Lung (tissue), 12 donors: Measurements from ENCODE around the gene ITPA. TPM values are rescaled to one million over a fixed set of nuclear protein-coding genes. Genes with fewer than 3 reads are reported as not detected.

Source experiments
- ATAC-seq: fragments of 200-7000 bp; cut with Tn5 transposase; one replicate; pipeline ENCODE4 v1.9.1; 2020; ENCODE audit warnings: moderate number of reproducible peaks; ENCODE audit not compliant: insufficient read depth, low FRiP score
- DNase-seq, 3 donors: peaks; one replicate each; pipeline ENCODE4 v3.0.0-alpha.2; 2013 to 2017
- H3K27ac ChIP-seq, 2 donors: one replicate each; pipeline ENCODE4 v1.5.1; 2013; ENCODE audit warnings: mild to moderate bottlenecking in 2 of 2, moderate library complexity in 2 of 2, control low read depth in 1 of 2, inconsistent platforms in 1 of 2, low read depth in 1 of 2, low read length in 1 of 2
- H3K27me3 ChIP-seq, 3 donors: one replicate each; pipeline ENCODE4 v1.5.1; 2013; ENCODE audit warnings: low read length in 2 of 3; ENCODE audit not compliant: control insufficient read depth in 3 of 3, insufficient read depth in 3 of 3
- H3K36me3 ChIP-seq, 4 donors: one replicate each; pipeline ENCODE4 v1.5.1; 2013; ENCODE audit warnings: low read length in 4 of 4, mild to moderate bottlenecking in 1 of 4, moderate library complexity in 1 of 4; ENCODE audit not compliant: control insufficient read depth in 4 of 4, insufficient read depth in 4 of 4
- H3K4me1 ChIP-seq, 5 donors: one replicate each; pipeline ENCODE4 v1.5.1; 2013; ENCODE audit warnings: low read length in 5 of 5, mild to moderate bottlenecking in 2 of 5, moderate library complexity in 1 of 5; ENCODE audit not compliant: control insufficient read depth in 5 of 5, insufficient read depth in 5 of 5
- H3K4me3 ChIP-seq: one replicate; pipeline ENCODE4 v1.5.1; 2013; ENCODE audit warnings: mild to moderate bottlenecking, control low read depth, moderate library complexity
- H3K9ac ChIP-seq, 2 donors: one replicate each; pipeline ENCODE4 v1.5.1; 2013; ENCODE audit warnings: low read length in 2 of 2, control low read depth in 1 of 2; ENCODE audit not compliant: insufficient read depth in 1 of 2
- H3K9me3 ChIP-seq, 4 donors: one replicate each; pipeline ENCODE4 v1.5.1; 2013; ENCODE audit warnings: low read length in 3 of 4, mild to moderate bottlenecking in 1 of 4, moderate library complexity in 1 of 4; ENCODE audit not compliant: control insufficient read depth in 4 of 4, insufficient read depth in 3 of 4
- WGBS, 2 donors: extraction: QIAGEN DNeasy Blood & Tissue Kit; methylation state at CpG; one replicate each; pipeline ENCODE4 v1.1.7; 2013; 5-methylcytosine and 5-hydroxymethylcytosine counted together
- polyA plus RNA-seq, 2 donors: library from polyadenylated mRNA; stranded (reverse); fragments of 200-250 nt; gene quantifications; one replicate each; pipeline ENCODE4 v1.2.1, GENCODE V29; 2013
- total RNA-seq, 2 donors: library from RNA; depleted of rRNA in 1 of 2; stranded (reverse); fragments of >200 nt in 1 of 2; gene quantifications; one replicate each; pipeline ENCODE4 v1.2.1, GENCODE V29; 2014 to 2021
- TF ChIP-seq, protein P1 (sequence below): IDR thresholded peaks from 2 replicates; pipeline ENCODE4 v1.5.1; 2012; ENCODE audit warnings: mild to moderate bottlenecking; ENCODE audit errors: control extremely low read depth, extremely low read depth
- donor health status: control.
- donor health status: control.
- donor health status: Bipolar disorder and iron deficiency.
- donor health status: healthy.
- donor health status: DM: yes; HTN: yes; CAD: no.

The ITPA gene
- total and polyA plus RNA-seq, 4 donors, result 32.7 to 95.8 (median 66.1) TPM

GRCh38 chr20:3223651-3223993 is 14.3 kb downstream of the ITPA start:
- H3K27ac ChIP-seq, result no peak overlapping the region
- H3K4me1 ChIP-seq, result peaks cover 0 to 3% (median 0%) of the 10 kb centered on the region in 5 donors
- H3K4me3 ChIP-seq, result no peak overlapping the region
- TF ChIP-seq, protein P1, sequence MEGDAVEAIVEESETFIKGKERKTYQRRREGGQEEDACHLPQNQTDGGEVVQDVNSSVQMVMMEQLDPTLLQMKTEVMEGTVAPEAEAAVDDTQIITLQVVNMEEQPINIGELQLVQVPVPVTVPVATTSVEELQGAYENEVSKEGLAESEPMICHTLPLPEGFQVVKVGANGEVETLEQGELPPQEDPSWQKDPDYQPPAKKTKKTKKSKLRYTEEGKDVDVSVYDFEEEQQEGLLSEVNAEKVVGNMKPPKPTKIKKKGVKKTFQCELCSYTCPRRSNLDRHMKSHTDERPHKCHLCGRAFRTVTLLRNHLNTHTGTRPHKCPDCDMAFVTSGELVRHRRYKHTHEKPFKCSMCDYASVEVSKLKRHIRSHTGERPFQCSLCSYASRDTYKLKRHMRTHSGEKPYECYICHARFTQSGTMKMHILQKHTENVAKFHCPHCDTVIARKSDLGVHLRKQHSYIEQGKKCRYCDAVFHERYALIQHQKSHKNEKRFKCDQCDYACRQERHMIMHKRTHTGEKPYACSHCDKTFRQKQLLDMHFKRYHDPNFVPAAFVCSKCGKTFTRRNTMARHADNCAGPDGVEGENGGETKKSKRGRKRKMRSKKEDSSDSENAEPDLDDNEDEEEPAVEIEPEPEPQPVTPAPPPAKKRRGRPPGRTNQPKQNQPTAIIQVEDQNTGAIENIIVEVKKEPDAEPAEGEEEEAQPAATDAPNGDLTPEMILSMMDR, result no peak
- DNase-seq (no peak), ATAC-seq (no peak)
- H3K36me3 ChIP-seq, result peaks cover 4 to 43% (median 10%) of the 10 kb centered on the region in 4 donors
- 79 to 86% methylated on average over 6 of the region's 6 CpGs for WGBS, 2 donors
- no peaks in the 10 kb centered on the region for H3K9me3 ChIP-seq
- H3K9ac ChIP-seq, result no peak overlapping the region
- no peaks in the 10 kb centered on the region for H3K27me3 ChIP-seq

DNA sequence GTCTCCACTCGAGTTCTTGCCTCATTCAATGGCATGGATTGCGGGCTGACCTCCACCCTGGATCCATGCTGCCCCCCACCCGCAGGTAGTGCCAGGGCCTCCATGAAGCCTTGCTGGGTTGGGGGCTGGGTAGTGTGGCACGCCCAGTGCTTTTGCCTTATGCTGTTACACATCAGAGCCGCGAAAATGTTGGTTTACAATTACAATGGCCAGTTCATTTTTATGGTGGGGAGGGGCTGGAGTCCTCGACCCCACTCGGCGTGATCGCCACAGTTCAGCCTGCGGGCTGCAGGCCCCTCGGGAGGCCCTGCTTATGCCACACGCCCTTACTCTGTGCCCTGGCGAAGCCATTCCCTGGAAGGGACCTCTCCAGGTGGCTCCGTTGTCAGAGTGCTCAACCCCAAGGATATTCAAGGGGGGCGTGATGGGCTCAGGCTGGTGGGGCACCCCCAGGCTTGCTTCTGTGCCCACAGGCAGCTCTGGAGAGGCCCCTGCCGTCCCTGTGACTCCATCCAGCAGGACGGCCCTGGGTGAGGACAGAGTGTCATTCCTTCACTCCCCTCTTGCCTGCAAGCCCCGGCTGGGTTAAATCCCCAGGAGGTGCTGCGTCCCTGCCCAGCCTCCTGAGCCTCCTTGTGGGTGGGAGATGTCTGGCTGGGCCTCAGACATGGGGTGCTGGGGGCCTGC is 14.8 kb downstream of the ITPA start:
- 89 to 94% methylated on average over 18 to 20 of the region's 20 CpGs for WGBS, 2 donors
- DNase-seq, result no peak
- no peaks in the 10 kb centered on the region for H3K9me3 ChIP-seq
- no peaks in the 10 kb centered on the region for H3K27me3 ChIP-seq
- H3K4me1 ChIP-seq, result peaks cover 0 to 3% (median 0%) of the 10 kb centered on the region in 5 donors
- ATAC-seq, result no peak
- H3K4me3 ChIP-seq, result no peak overlapping the region
- TF ChIP-seq, protein P1, result no peak
- peaks cover 4 to 43% (median 10%) of the 10 kb centered on the region in 4 donors for H3K36me3 ChIP-seq
- H3K9ac ChIP-seq, result no peak overlapping the region
- no peak overlapping the region for H3K27ac ChIP-seq

DNA sequence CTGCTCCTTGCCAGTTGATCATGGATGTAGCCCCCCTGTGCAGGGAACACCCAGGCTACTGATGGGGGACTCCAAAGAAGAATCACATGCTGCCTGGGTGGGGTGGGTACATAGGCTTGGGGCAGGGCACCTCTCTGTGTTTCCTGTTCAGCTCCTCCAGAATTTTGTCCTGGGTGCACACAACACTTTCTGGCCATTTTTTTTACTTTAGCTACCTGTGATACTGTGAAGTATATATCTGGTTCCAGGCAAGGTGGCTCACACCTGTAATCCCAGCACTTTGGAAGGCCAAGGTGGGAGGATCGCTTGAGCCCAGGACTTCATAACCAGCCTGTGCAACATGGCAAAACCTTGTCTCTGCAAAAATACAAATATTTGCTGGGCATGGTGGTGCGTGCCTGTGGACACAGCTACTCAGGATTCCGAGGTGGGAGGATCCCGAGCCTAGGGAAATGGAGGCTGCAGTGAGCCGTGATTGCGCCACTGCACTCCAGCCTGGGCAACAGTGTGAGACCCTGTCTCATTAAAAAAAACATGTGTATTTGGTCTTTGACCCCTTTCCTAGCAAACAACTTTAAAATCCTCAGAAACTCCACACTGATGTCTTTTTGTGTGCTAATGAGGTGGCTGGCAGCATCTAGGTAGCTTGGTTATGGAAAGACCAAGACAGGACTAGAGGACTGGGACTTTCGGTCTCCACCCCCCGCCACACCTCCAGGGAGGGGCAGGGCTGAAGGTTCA is 15.6 kb downstream of the ITPA start:
- peaks cover 3 to 43% (median 9%) of the 10 kb centered on the region in 4 donors for H3K36me3 ChIP-seq

More for the DNA sequence above, 15.6 kb downstream of the ITPA start:
- no peaks in the 10 kb centered on the region for H3K9me3 ChIP-seq
- ATAC-seq, result no peak
- H3K4me3 ChIP-seq, result no peak overlapping the region
- H3K4me1 ChIP-seq, result peaks cover 0 to 3% (median 0%) of the 10 kb centered on the region in 5 donors
- TF ChIP-seq, protein P1, result no peak
- 93 to 95% methylated on average over 8 of the region's 8 CpGs for WGBS, 2 donors
- no peak overlapping the region for H3K27ac ChIP-seq
- H3K9ac ChIP-seq, result no peak overlapping the region
- no peak for DNase-seq
- H3K27me3 ChIP-seq, result no peaks in the 10 kb centered on the region
